ENCODE results near the gene GNLY.

GNLY gene

DNA sequence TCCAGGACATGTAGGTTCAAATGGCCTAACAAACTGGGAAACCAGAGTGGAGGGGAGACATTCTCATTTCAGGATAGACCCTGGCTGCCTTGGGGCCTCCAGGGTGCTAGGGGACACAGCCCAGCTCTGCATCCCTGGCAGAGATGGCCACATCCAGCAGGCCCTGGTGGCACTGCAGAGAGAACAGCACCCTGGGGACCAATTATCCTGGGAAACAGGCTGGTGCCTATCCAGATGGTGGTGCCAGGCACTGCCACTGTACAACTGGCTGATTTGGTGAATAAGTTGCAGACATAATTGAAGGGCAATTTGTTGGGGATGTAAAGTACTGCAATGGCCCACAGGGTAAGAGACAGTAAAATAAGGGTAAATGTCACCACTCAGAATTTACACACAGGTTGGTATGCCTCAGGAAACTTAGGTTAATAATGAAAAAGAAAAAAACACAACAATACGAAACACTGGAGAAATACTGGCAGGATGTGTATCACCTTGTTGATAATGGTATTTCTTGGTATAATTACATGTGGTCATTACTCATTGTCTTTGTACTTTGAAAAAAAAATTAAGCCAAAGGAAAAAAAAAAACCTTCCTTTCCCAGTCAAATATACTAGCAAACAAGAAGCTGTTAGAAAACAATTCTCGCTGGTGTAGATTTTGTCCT, 13.3 kb upstream of the GNLY start:
- H3K4me1 ChIP-seq (ENCODE audit: control insufficient read depth, insufficient read depth, low read length): no peaks in the 10 kb centered on the region
- H3K27ac ChIP-seq (ENCODE audit: low read depth, low read length): no peak overlapping the region
- no peak overlapping the region for H3K9ac ChIP-seq (ENCODE audit: low read length)

DNA sequence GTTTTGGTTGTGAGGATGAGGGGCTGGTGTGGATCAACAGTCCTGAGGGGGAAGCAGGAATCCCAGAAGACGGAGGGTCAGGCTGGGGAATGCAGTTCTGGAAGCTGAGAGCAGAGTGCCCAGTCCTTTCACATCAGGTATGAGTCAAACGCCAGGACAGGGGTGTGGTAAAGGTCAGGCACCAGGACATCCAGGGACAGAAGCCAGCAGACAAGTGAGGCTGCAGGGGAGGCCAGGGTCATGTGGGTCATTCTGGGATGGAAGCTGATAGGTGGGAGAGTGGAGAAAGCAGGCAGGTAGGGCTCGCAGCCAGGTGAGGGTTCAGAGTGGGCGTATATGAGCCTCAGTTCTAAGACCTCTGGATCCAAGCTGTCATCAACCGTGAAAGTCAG, 12.8 kb upstream of the GNLY start:
- H3K4me1 ChIP-seq (ENCODE audit: control insufficient read depth, insufficient read depth, low read length): no peaks in the 10 kb centered on the region
- H3K27ac ChIP-seq (ENCODE audit: low read depth, low read length): no peak overlapping the region
- H3K9ac ChIP-seq (ENCODE audit: low read length): no peak overlapping the region
- no peak overlapping the region for H3K4me3 ChIP-seq (ENCODE audit: low read length)
- H3K36me3 ChIP-seq (ENCODE audit: control insufficient read depth, insufficient read depth, low read length): no peaks in the 10 kb centered on the region
- H3K27me3 ChIP-seq (ENCODE audit: control insufficient read depth, insufficient read depth, low read length): no peaks in the 10 kb centered on the region

More for the DNA sequence above, 13.3 kb upstream of the GNLY start:
- H3K4me3 ChIP-seq (ENCODE audit: low read length): no peak overlapping the region
- H3K36me3 ChIP-seq (ENCODE audit: control insufficient read depth, insufficient read depth, low read length): no peaks in the 10 kb centered on the region
- no peaks in the 10 kb centered on the region for H3K27me3 ChIP-seq (ENCODE audit: control insufficient read depth, insufficient read depth, low read length)

DNA sequence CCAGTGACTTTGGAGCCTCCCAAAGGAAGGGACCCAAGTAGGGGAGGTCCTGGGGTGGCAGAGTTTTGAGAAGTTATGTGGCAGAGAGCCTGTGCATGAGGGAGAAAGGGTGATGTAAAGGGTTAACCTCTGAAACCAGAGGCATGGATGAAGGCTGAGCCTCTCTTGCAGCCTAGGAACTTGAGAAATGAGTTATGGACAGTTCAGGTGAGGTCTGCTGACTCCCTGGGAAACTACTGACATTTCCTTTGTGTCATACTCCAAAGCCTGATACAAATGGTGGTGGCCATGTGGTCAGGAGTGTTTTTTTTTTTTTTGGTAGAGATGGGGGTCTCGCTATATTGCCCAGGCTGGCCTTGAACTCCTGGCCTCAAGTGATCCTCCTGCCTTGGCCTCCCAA, 12.4 kb upstream of the GNLY start:
- H3K9ac ChIP-seq (ENCODE audit: low read length): no peak overlapping the region
- H3K27ac ChIP-seq (ENCODE audit: low read depth, low read length): no peak overlapping the region
- no peaks in the 10 kb centered on the region for H3K4me1 ChIP-seq (ENCODE audit: control insufficient read depth, insufficient read depth, low read length)
- H3K36me3 ChIP-seq (ENCODE audit: control insufficient read depth, insufficient read depth, low read length): no peaks in the 10 kb centered on the region
- H3K27me3 ChIP-seq (ENCODE audit: control insufficient read depth, insufficient read depth, low read length): no peaks in the 10 kb centered on the region
- no peak overlapping the region for H3K4me3 ChIP-seq (ENCODE audit: low read length)

DNA sequence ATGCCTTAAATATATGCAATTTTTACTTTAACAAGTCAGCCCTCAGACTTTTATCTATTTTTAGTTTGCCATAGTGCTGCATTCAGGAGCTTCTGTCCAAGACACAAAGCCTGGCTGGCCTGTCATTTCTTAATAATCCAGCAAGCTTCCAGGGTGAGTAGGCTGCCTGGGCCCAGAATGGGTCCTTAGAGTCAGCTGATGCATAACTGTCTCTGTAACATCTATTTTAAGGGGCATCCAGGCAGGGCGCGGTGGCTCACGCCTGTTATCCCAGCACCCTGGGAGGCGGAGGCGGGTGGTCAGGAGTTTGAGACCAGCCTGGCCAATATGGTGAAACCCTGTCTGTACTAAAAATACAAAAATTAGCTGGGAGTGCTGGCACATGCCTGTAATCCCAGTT, 11.8 kb upstream of the GNLY start:
- no peak overlapping the region for H3K9ac ChIP-seq (ENCODE audit: low read length)
- no peak overlapping the region for H3K4me3 ChIP-seq (ENCODE audit: low read length)
- no peak overlapping the region for H3K27ac ChIP-seq (ENCODE audit: low read depth, low read length)
- no peaks in the 10 kb centered on the region for H3K27me3 ChIP-seq (ENCODE audit: control insufficient read depth, insufficient read depth, low read length)
- H3K36me3 ChIP-seq (ENCODE audit: control insufficient read depth, insufficient read depth, low read length): no peaks in the 10 kb centered on the region
- no peaks in the 10 kb centered on the region for H3K4me1 ChIP-seq (ENCODE audit: control insufficient read depth, insufficient read depth, low read length)

DNA sequence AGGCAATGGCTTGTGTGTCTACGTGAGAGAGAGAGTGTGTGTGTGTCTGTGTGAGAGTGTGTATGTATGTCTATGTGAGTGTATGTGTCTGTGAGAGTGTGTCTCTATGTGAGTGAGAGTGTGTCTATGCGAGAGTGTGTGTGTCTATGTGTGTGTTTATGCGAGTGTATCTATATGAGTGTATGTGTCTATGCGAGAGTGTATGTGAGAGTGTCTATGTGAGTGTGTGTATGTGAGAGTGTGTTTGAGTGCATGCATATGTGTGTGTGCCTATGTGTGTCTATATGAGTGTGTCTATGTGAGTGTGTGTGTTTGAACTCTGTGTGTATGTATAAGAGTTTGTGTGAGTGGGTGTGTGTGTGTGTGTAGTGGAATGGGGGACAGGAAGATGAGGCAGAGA, 9.8 kb upstream of the GNLY start:
- Histone ChIP-seq H3K4me3 (ENCODE audit: low read length) (no peak overlapping the region), H3K9ac (ENCODE audit: low read length) (no peak overlapping the region), H3K27me3 (ENCODE audit: control insufficient read depth, insufficient read depth, low read length) (no peaks in the 10 kb centered on the region), H3K27ac (ENCODE audit: low read depth, low read length) (no peak overlapping the region), H3K4me1 (ENCODE audit: control insufficient read depth, insufficient read depth, low read length) (no peaks in the 10 kb centered on the region), H3K36me3 (ENCODE audit: control insufficient read depth, insufficient read depth, low read length) (no peaks in the 10 kb centered on the region)

DNA sequence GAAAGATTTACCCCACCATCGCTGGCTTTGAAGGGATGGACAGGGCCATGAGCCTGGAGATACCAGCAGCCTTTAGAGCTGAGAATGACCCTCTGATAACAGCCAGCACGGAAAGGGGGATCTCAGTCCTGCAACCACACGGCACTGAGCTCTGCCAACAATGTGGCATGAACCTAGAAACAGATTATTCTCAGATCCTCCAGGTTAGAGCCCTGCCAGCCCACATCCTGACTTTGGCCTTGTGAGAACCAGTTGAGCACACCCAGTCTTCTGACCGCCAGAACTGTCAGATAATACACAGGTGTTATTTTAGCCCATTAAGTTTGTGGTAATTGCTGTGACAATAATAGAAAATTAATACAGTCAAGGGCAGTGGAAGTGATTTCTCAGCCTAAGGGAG, 9.4 kb upstream of the GNLY start:
- no peak overlapping the region for H3K4me3 ChIP-seq (ENCODE audit: low read length)
- H3K36me3 ChIP-seq (ENCODE audit: control insufficient read depth, insufficient read depth, low read length): no peaks in the 10 kb centered on the region
- H3K27ac ChIP-seq (ENCODE audit: low read depth, low read length): no peak overlapping the region
- no peak overlapping the region for H3K9ac ChIP-seq (ENCODE audit: low read length)
- H3K4me1 ChIP-seq (ENCODE audit: control insufficient read depth, insufficient read depth, low read length): no peaks in the 10 kb centered on the region
- no peaks in the 10 kb centered on the region for H3K27me3 ChIP-seq (ENCODE audit: control insufficient read depth, insufficient read depth, low read length)

DNA sequence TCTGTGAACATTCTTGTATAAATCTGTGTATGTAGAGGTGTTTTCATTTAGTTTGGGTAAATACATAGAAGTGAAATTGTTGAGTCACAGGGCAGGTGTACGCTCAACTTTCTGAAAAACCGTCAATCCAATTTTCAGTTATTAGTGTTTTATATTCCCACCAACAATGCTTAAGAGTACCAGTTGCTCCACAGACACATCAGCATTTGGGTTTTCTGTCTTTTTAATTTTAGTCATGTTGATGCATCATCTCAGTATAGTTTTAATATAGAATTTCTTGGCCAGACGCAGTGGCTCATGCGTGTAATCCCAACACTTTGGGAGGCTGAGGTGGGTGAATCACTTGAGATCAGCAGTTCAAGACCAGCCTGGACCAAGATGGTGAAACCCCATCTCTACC, 3.2 kb upstream of the GNLY start:
- Histone ChIP-seq H3K4me1 (ENCODE audit: control insufficient read depth, insufficient read depth, low read length) (no peaks in the 10 kb centered on the region), H3K27ac (ENCODE audit: low read depth, low read length) (no peak overlapping the region), H3K27me3 (ENCODE audit: control insufficient read depth, insufficient read depth, low read length) (no peaks in the 10 kb centered on the region), H3K36me3 (ENCODE audit: control insufficient read depth, insufficient read depth, low read length) (no peaks in the 10 kb centered on the region), H3K4me3 (ENCODE audit: low read length) (no peak overlapping the region), H3K9ac (ENCODE audit: low read length) (no peak overlapping the region)

DNA sequence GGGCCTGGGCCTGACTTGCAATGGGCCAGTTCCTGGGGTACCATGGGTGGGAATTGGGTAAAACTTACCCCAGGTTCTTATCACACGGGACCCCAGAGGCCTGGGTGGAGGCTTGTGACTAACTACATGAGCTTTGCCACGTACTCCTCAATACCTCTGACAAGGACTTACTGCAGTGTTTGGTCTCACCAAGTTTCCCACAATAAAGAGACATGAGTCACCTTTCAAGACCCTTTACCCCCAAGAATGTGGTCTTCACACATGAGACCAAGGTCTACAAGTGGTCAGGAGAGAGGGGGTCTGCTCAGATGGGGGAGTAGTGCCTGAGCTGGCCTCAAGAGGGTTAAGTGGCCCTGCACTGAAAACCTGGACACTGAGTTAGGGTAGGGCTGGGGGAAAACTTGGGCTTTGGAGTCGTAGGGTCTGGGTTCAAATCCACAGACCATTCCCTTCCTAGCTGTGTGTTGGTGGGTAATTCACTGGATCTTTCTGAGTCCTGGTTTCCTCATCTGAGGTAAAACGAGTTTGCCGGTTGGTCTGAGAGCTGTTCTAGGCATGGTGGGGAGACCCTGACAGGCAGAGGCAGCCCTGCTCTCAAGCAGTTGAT, 2.0 kb upstream of the GNLY start:
- no peak overlapping the region for H3K9ac ChIP-seq (ENCODE audit: low read length)
- no peaks in the 10 kb centered on the region for H3K4me1 ChIP-seq (ENCODE audit: control insufficient read depth, insufficient read depth, low read length)
- no peak overlapping the region for H3K27ac ChIP-seq (ENCODE audit: low read depth, low read length)
- no peak overlapping the region for H3K4me3 ChIP-seq (ENCODE audit: low read length)
- no peaks in the 10 kb centered on the region for H3K36me3 ChIP-seq (ENCODE audit: control insufficient read depth, insufficient read depth, low read length)
- H3K27me3 ChIP-seq (ENCODE audit: control insufficient read depth, insufficient read depth, low read length): no peaks in the 10 kb centered on the region

DNA sequence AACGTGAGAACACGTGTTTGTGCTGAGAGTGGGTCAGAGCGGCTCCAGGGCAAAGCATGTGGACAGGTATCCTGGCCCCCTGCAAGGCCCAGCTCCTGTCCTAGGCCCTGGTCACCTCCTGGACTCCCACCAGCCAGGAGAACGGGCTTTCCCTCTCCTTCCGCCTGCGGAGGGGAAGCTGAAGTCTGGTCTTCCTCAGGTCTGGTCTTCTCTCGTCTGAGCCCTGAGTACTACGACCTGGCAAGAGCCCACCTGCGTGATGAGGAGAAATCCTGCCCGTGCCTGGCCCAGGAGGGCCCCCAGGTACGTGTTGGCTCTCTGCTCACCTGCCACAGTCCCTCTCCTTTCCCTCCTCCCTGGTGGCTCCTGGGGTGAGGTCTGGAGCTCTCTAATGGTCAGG, 963 bp downstream of the GNLY start:
- Histone ChIP-seq H3K36me3 (ENCODE audit: control insufficient read depth, insufficient read depth, low read length) (no peaks in the 10 kb centered on the region), H3K9ac (ENCODE audit: low read length) (no peak overlapping the region), H3K4me3 (ENCODE audit: low read length) (no peak overlapping the region), H3K27ac (ENCODE audit: low read depth, low read length) (no peak overlapping the region), H3K4me1 (ENCODE audit: control insufficient read depth, insufficient read depth, low read length) (no peaks in the 10 kb centered on the region), H3K27me3 (ENCODE audit: control insufficient read depth, insufficient read depth, low read length) (no peaks in the 10 kb centered on the region)

DNA sequence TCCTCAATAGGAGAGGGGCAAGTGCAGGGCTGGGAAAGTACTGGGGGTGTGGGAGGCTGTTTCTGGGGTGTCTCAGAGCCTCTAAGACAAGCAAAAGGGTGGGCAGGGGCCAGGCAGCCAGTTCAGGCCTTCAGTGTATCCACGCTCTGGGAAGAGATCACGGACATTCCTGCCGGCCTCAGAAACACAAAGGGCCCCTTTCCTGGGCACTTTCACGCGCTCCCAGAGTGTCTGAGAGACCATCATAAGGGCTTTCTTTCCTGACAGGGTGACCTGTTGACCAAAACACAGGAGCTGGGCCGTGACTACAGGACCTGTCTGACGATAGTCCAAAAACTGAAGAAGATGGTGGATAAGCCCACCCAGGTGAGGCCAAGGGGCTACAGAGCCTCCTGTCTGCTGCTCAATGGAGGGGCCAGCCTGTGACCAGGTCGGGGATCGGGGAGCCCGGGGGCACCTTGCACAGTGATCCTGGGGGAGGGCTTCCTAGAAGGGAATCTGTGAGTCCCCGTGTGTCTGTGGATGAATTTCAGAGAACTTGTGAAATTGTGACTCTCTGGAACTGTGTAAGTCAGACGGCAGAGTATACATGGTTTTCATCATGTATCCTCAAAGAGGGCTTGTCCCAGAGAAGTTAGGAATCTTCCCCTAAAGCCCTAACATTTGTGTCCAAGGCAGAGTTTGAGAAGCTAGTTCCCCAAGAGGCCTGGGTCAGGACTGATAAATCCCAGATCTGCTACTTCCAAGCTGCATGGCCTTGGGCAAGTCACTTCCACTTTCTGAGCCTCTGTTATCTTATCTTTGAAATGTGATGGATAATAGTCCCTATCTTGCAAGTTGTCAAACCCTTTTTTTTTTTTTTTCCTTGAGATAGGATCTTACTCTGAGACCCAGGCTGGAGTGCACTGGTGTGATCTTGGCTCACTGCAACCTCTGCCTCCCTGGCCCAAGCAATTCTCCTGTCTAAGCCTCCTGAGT, 1.8 kb downstream of the GNLY start:
- H3K4me1 ChIP-seq (ENCODE audit: control insufficient read depth, insufficient read depth, low read length): no peaks in the 10 kb centered on the region

DNA sequence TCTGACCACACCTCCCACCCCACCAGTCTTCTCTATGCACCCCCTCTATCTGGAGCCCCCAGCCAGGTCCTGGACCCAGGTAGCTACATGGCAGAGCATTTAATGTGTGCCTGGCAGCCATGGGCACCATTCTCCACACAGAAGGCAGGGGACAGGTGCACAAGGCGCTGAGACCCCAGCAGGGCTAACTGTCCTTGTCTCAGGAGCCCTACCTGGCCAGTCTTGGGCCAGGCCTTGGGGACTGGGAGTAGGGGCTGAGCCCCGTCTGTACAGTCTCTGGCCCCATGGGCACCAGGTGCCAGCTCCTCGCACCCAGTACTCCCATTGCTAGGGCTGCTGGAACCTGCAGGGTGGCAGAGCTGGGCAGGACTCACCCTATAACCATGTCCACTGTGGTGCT, 2.9 kb downstream of the GNLY start:
- H3K4me3 ChIP-seq (ENCODE audit: low read length): no peak overlapping the region
- no peaks in the 10 kb centered on the region for H3K27me3 ChIP-seq (ENCODE audit: control insufficient read depth, insufficient read depth, low read length)
- no peaks in the 10 kb centered on the region for H3K36me3 ChIP-seq (ENCODE audit: control insufficient read depth, insufficient read depth, low read length)
- no peak overlapping the region for H3K9ac ChIP-seq (ENCODE audit: low read length)
- H3K4me1 ChIP-seq (ENCODE audit: control insufficient read depth, insufficient read depth, low read length): no peaks in the 10 kb centered on the region
- no peak overlapping the region for H3K27ac ChIP-seq (ENCODE audit: low read depth, low read length)

More for the DNA sequence above, 1.8 kb downstream of the GNLY start:
- Histone ChIP-seq H3K9ac (ENCODE audit: low read length) (no peak overlapping the region), H3K4me3 (ENCODE audit: low read length) (no peak overlapping the region), H3K27ac (ENCODE audit: low read depth, low read length) (no peak overlapping the region), H3K36me3 (ENCODE audit: control insufficient read depth, insufficient read depth, low read length) (no peaks in the 10 kb centered on the region), H3K27me3 (ENCODE audit: control insufficient read depth, insufficient read depth, low read length) (no peaks in the 10 kb centered on the region)

DNA sequence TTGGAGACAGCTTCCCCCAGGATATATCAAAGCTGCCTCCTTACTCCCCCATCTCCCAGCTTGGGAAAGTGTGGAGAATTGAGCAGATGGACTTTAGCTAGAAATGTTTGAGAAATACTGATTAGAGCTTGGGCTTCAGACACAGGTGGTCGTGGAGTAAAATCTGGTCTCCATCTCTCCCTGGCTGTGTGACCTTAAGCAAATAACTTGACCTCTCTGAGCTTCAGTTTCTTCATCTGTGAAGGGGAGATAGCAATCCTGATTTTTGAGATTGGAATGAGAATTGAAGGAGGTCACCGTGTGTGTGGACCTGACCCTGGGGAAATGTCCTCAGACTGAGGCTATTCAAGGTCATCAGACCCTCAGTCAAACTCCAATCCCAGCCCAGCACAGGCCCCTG, 3.6 kb downstream of the GNLY start:
- no peak overlapping the region for H3K27ac ChIP-seq (ENCODE audit: low read depth, low read length)
- H3K36me3 ChIP-seq (ENCODE audit: control insufficient read depth, insufficient read depth, low read length): no peaks in the 10 kb centered on the region
- H3K9ac ChIP-seq (ENCODE audit: low read length): no peak overlapping the region
- H3K27me3 ChIP-seq (ENCODE audit: control insufficient read depth, insufficient read depth, low read length): no peaks in the 10 kb centered on the region
- H3K4me3 ChIP-seq (ENCODE audit: low read length): no peak overlapping the region
- H3K4me1 ChIP-seq (ENCODE audit: control insufficient read depth, insufficient read depth, low read length): no peaks in the 10 kb centered on the region

Data from rectal smooth muscle tissue (tissue), 1 donor.